Panc1 (cell line): ENCODE data around the gene XYLT1.

Experiments
- CTCF ChIP-seq: fragments of 450-650 bp; IDR thresholded peaks from 2 replicates; pipeline ENCODE4 v1.5.1; 2017; ENCODE audit warnings: mild to moderate bottlenecking
- POLR2AphosphoS5 ChIP-seq: IDR thresholded peaks from 2 replicates; pipeline ENCODE4 v1.6.1; 2012; ENCODE audit warnings: mild to moderate bottlenecking, low read depth, low read length, moderate library complexity
- REST ChIP-seq, 2 experiments: IDR thresholded peaks; 2 replicates each; pipeline ENCODE4 v1.6.1; 2011 to 2012; ENCODE audit warnings: low read depth in 2 of 2, control low read depth in 1 of 2, low read length in 1 of 2, mild to moderate bottlenecking in 1 of 2, moderate library complexity in 1 of 2; ENCODE audit not compliant: insufficient read depth in 1 of 2
- SIN3A ChIP-seq: IDR thresholded peaks from 2 replicates; pipeline ENCODE4 v1.6.1; 2012; ENCODE audit warnings: low read depth, mild to moderate bottlenecking, low read length, moderate library complexity, borderline replicate concordance; ENCODE audit not compliant: insufficient read depth

- TF ChIP-seq CTCF (no peak), REST (IDR thresholded peaks at IDR 0.05; ENCODE audit: insufficient read depth in 1 of 2, low read depth in 2 of 2, low read length in 1 of 2) (no peak), SIN3A (no peak), POLR2AphosphoS5 (no peak)
Measured at GRCh38 chr16:17106243-17106791, 364.4 kb downstream of the XYLT1 start.
